A549 (cell line): ENCODE data around the gene VOPP1. TPM values are rescaled to one million over a fixed set of nuclear protein-coding genes. Genes with fewer than 3 reads are reported as not detected.

Source experiments
- ATAC-seq, 2 experiments: fragments of 200-7000 bp in 1 of 2; fragments of >200 bp in 1 of 2; cut with Nextera tagmentation in 1 of 2; cut with Tn5 transposase in 1 of 2; 3 replicates each; pipeline versions ENCODE4 v1.8.0 to v1.9.1; 2018 to 2020; ENCODE audit warnings: mild to moderate bottlenecking in 1 of 2, moderate library complexity in 1 of 2
- CTCF ChIA-PET: fragments of 300-600 bp; sonication (Branson Sonifier 250); formaldehyde crosslinking; extraction: SDS; loops from one replicate; lab custom pipeline; 2021; ENCODE audit warnings: antibody characterized with exemption, inconsistent platforms; lab: Yijun Ruan, JAX
- POLR2A ChIA-PET: fragments of 350-600 bp; formaldehyde crosslinking; extraction: SDS; loops from one replicate; lab custom pipeline; 2021; ENCODE audit warnings: antibody characterized with exemption, inconsistent platforms; lab: Yijun Ruan, JAX
- DNase-seq, 2 experiments: peaks; one replicate each; pipeline versions ENCODE4 v3.0.0 to v3.0.0-alpha.2; 2011 to 2016; ENCODE audit warnings: low read depth in 1 of 2, low spot score in 1 of 2
- FAIRE-seq: peaks from 2 replicates; lab custom pipeline; 2011; peaks lifted over from hg19 to GRCh38; lab: Jason Lieb, UNC
- H3K27ac ChIP-seq, 2 experiments: fragments of >200 bp; sonication (Bioruptor Twin); formaldehyde crosslinking; 3 replicates each; pipeline ENCODE4 v1.5.1; 2016 to 2017
- H3K4me1 ChIP-seq: fragments of >200 bp; sonication (Bioruptor Twin); formaldehyde crosslinking; 3 replicates; pipeline ENCODE4 v1.6.1; 2016
- H3K4me2 ChIP-seq: fragments of >200 bp; sonication (Bioruptor Twin); formaldehyde crosslinking; 3 replicates; pipeline ENCODE4 v1.6.1; 2016
- H3K4me3 ChIP-seq: fragments of >200 bp; sonication (Bioruptor Twin); formaldehyde crosslinking; 3 replicates; pipeline ENCODE4 v1.5.1; 2016
- H3K9me3 ChIP-seq: fragments of >200 bp; sonication (Bioruptor Twin); formaldehyde crosslinking; 3 replicates; pipeline ENCODE4 v1.6.1; 2016
- ATOH8 ChIP-seq: fragments of 250-450 bp; sonication (Bioruptor Pico); IDR thresholded peaks from 2 replicates; pipeline ENCODE4 v1.5.0; 2020; ENCODE audit warnings: low read depth, mild to moderate bottlenecking, moderate library complexity
- CHD4 ChIP-seq: fragments of 200-600 bp; sonication (generic); IDR thresholded peaks from 2 replicates; pipeline ENCODE4 v1.6.1; 2016; ENCODE audit warnings: antibody characterized with exemption, mild to moderate bottlenecking, borderline replicate concordance
- EHF ChIP-seq: fragments of 250-450 bp; sonication (Bioruptor Pico); IDR thresholded peaks from 2 replicates; pipeline ENCODE4 v1.5.0; 2020; ENCODE audit warnings: mild to moderate bottlenecking
- EP300 ChIP-seq, 2 experiments: fragments of >200 bp; sonication (Bioruptor Twin); formaldehyde crosslinking; IDR thresholded peaks; 2 replicates in 1 of 2; 3 replicates in 1 of 2; pipeline ENCODE4 v1.6.1; 2016 to 2017
- ESRRA ChIP-seq: fragments of 150-350 bp; IDR thresholded peaks from 2 replicates; pipeline ENCODE4 v1.6.1; 2014; ENCODE audit warnings: mild to moderate bottlenecking, low read length, borderline replicate concordance
- FOSL2 ChIP-seq, 2 experiments: fragments of 450-650 bp in 1 of 2; fragments of >200 bp in 1 of 2; sonication (Bioruptor Twin) in 1 of 2; formaldehyde crosslinking; IDR thresholded peaks; 2 replicates each; pipeline versions ENCODE4 v1.5.0 to v1.6.1; 2016 to 2020; ENCODE audit warnings: mild to moderate bottlenecking in 1 of 2, moderate library complexity in 1 of 2
- FOXS1 ChIP-seq: fragments of 250-450 bp; sonication (Bioruptor Pico); IDR thresholded peaks from 2 replicates; pipeline ENCODE4 v1.5.0; 2020; ENCODE audit warnings: mild to moderate bottlenecking, moderate library complexity
- GATA3 ChIP-seq: IDR thresholded peaks from 2 replicates; pipeline ENCODE4 v1.6.1; 2012; ENCODE audit warnings: borderline replicate concordance
- HDAC2 ChIP-seq: fragments of 200-600 bp; sonication (generic); IDR thresholded peaks from 2 replicates; pipeline ENCODE4 v1.6.1; 2016
- HOXA7 ChIP-seq: fragments of 250-450 bp; sonication (Bioruptor Pico); IDR thresholded peaks from 2 replicates; pipeline ENCODE4 v1.5.0; 2020; ENCODE audit warnings: mild to moderate bottlenecking, moderate library complexity
- HOXB5 ChIP-seq: fragments of 250-450 bp; sonication (Bioruptor Pico); IDR thresholded peaks from 2 replicates; pipeline ENCODE4 v1.5.0; 2020; ENCODE audit warnings: mild to moderate bottlenecking, moderate library complexity
- JUN ChIP-seq, 2 experiments: fragments of >200 bp; sonication (Bioruptor Twin); formaldehyde crosslinking; IDR thresholded peaks; 2 replicates in 1 of 2; 3 replicates in 1 of 2; pipeline ENCODE4 v1.6.1; 2016 to 2017
- MAFK ChIP-seq: fragments of 450-650 bp; IDR thresholded peaks from 2 replicates; pipeline ENCODE4 v1.6.1; 2014; ENCODE audit not compliant: partially characterized antibody
- MAZ ChIP-seq: fragments of 150-350 bp; IDR thresholded peaks from 2 replicates; pipeline ENCODE4 v1.6.1; 2014; ENCODE audit warnings: antibody characterized with exemption, low read depth, low read length, borderline replicate concordance
- NR3C1 ChIP-seq: fragments of >200 bp; sonication (Bioruptor Twin); formaldehyde crosslinking; IDR thresholded peaks from 3 replicates; pipeline ENCODE4 v1.6.1; 2017
- PHF8 ChIP-seq: fragments of 200-600 bp; sonication (generic); IDR thresholded peaks from 2 replicates; pipeline ENCODE4 v1.6.1; 2016; ENCODE audit warnings: low read depth, mild to moderate bottlenecking, antibody characterized with exemption, moderate library complexity, borderline replicate concordance
- POLR2A ChIP-seq: IDR thresholded peaks from 2 replicates; pipeline ENCODE4 v1.6.1; 2012; ENCODE audit warnings: mild to moderate bottlenecking, low read length
- RARB ChIP-seq: fragments of 250-450 bp; sonication (Bioruptor Pico); IDR thresholded peaks from 2 replicates; pipeline ENCODE4 v1.8.0; 2021; ENCODE audit warnings: mild to moderate bottlenecking, moderate library complexity
- RFX5 ChIP-seq: fragments of 450-650 bp; IDR thresholded peaks from 2 replicates; pipeline ENCODE4 v1.7.1; 2014; ENCODE audit warnings: antibody characterized with exemption, mild to moderate bottlenecking, moderate library complexity
- RNF2 ChIP-seq: fragments of 200-600 bp; sonication (generic); IDR thresholded peaks from 2 replicates; pipeline ENCODE4 v1.6.1; 2016; ENCODE audit warnings: low read depth, mild to moderate bottlenecking, antibody characterized with exemption, moderate library complexity, borderline replicate concordance
- SMC3 ChIP-seq: fragments of >200 bp; sonication (Bioruptor Twin); formaldehyde crosslinking; IDR thresholded peaks from 3 replicates; pipeline ENCODE4 v1.6.1; 2018; ENCODE audit warnings: inconsistent platforms
- TP53 ChIP-seq: fragments of 250-450 bp; sonication (Bioruptor Pico); IDR thresholded peaks from 2 replicates; pipeline ENCODE4 v1.5.0; 2021; ENCODE audit warnings: mild to moderate bottlenecking, moderate library complexity
- ZC3H11A ChIP-seq: fragments of 450-650 bp; IDR thresholded peaks from 2 replicates; pipeline ENCODE4 v1.6.1; 2014; ENCODE audit warnings: antibody characterized with exemption, mild to moderate bottlenecking
- ZFP36 ChIP-seq: fragments of 450-650 bp; IDR thresholded peaks from 2 replicates; pipeline ENCODE4 v1.6.1; 2014; ENCODE audit warnings: borderline replicate concordance; ENCODE audit not compliant: partially characterized antibody
- ZSCAN20 ChIP-seq: fragments of 250-450 bp; sonication (Bioruptor Pico); IDR thresholded peaks from 2 replicates; pipeline ENCODE4 v1.8.0; 2022; ENCODE audit warnings: mild to moderate bottlenecking, moderate library complexity
- WGBS: methylation state at CpG from one replicate; pipeline ENCODE4 v1.1.6; 2017; ENCODE audit errors: missing lambda C conversion rate; 5-methylcytosine and 5-hydroxymethylcytosine counted together
- polyA plus RNA-seq, 4 experiments: library from polyadenylated mRNA; depleted of rRNA in 3 of 4; stranded (reverse); fragments of >200 nt; fragmentation: RNase III in 1 of 4; extraction: RNeasy Plus Mini Kit Qiagen cat#74134 plus additional on column Dnase treatment in 1 of 4; gene quantifications; 2 replicates in 3 of 4; 3 replicates in 1 of 4; pipeline ENCODE4 v1.2.3, GENCODE V29; 2011 to 2017
- TF ChIP-seq, protein P1 (sequence below): IDR thresholded peaks from 2 replicates; pipeline ENCODE4 v1.6.1; 2012; ENCODE audit warnings: low read depth, borderline replicate concordance
- TF ChIP-seq, protein P2 (sequence below): fragments of 200-600 bp; sonication (generic); IDR thresholded peaks from 2 replicates; pipeline ENCODE4 v1.6.1; 2016; ENCODE audit warnings: antibody characterized with exemption, mild to moderate bottlenecking, moderate library complexity

Gene VOPP1
- polyA plus RNA-seq, 2 of the 4 experiments (the other 2 are of a cell fraction): 68.1 to 73.4 TPM

DNA sequence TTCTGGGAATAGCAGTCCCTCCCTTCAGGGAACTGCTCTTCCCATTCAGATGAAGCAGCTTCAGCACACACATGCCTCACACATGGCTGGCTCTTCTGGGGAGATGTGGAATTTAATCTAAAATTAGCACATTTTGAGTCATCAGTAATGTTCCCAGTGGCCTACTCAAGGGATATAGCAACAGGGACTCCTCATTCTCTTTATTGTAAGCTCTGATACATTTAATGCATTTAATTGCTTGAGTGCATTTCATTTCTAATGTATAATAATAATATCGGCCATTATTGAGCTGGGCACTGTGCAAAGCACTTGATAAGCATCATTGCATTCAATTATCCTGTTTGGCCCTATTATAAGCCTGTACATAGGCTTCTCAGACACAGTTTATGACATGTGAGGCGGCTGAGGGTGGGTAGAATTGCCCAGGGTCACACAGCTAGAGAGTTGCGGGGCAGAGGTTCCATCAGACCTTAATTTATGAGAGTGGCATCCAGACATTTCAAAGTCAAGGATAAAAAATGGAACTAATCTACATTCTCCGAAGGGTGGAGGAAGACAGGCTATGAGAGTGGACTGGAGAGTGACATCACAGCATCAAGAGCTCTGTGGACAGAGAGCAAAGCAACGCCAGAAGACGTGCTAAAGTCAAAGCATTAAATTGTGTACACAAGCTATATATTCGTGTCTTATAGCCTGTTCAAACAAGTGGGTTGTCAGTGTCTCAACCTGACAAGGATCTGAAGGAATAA lies 130.4 kb downstream of the VOPP1 start:
- CTCF ChIA-PET: interaction anchor here (0.7 kb wide), 1 partner anchor 152 kb away, joined by 4 read pairs; no protein-coding TSS in a partner anchor
- FAIRE-seq: no peak
- no peak overlapping the region for H3K27ac ChIP-seq

GRCh38 chr7:55441002-55441401 lies 131.3 kb downstream of the VOPP1 start:
- Histone ChIP-seq H3K9me3 (no peaks in the 10 kb centered on the region), H3K4me2 (no peak overlapping the region), H3K4me1 (no peaks in the 10 kb centered on the region), H3K4me3 (no peak overlapping the region), H3K27ac (no peak overlapping the region)
- FAIRE-seq (no peak), ATAC-seq (no peak), DNase-seq (no peak)
- ChIA-PET POLR2A (no interaction called here), CTCF (no interaction called here)
- 87% methylated on average over 5 of the region's 5 CpGs for WGBS
- TF ChIP-seq MAFK (peak; percentile 7), POLR2A (no peak)

More for the DNA sequence above, 130.4 kb downstream of the VOPP1 start:
- no peak overlapping the region for H3K4me2 ChIP-seq
- H3K4me3 ChIP-seq: no peak overlapping the region
- POLR2A ChIA-PET: no interaction called here
- H3K4me1 ChIP-seq: no peaks in the 10 kb centered on the region
- WGBS: 54% methylated on average over 7 of the region's 7 CpGs
- no peak for TF ChIP-seq RFX5
- no peak for TF ChIP-seq RARB (CRISPR knock-in tag)
- no peak for TF ChIP-seq ZSCAN20
- TF ChIP-seq ZFP36: no peak
- TF ChIP-seq HOXB5: no peak
- no peak for TF ChIP-seq FOXS1 (CRISPR knock-in tag)
- TF ChIP-seq, protein P1, sequence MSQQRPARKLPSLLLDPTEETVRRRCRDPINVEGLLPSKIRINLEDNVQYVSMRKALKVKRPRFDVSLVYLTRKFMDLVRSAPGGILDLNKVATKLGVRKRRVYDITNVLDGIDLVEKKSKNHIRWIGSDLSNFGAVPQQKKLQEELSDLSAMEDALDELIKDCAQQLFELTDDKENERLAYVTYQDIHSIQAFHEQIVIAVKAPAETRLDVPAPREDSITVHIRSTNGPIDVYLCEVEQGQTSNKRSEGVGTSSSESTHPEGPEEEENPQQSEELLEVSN: no peak
- no peak for TF ChIP-seq EHF (CRISPR knock-in tag)
- no peak for TF ChIP-seq CHD4
- no peak for TF ChIP-seq TP53 (CRISPR knock-in tag)
- TF ChIP-seq HDAC2: no peak
- TF ChIP-seq NR3C1: no peak
- no peak for TF ChIP-seq ZC3H11A
- TF ChIP-seq MAZ: no peak
- no peak for TF ChIP-seq ATOH8
- TF ChIP-seq SMC3: no peak
- TF ChIP-seq PHF8: no peak
- no peak for TF ChIP-seq RNF2
- DNase-seq (no peak), ATAC-seq (no peak)
- H3K9me3 ChIP-seq: no peaks in the 10 kb centered on the region

GRCh38 chr7:55440040-55440690 lies 132.1 kb downstream of the VOPP1 start:
- no peaks in the 10 kb centered on the region for H3K4me1 ChIP-seq
- DNase-seq: no peak
- ChIA-PET POLR2A (no interaction called here), CTCF (no interaction called here)
- no peaks in the 10 kb centered on the region for H3K9me3 ChIP-seq
- H3K27ac ChIP-seq: no peak overlapping the region
- WGBS: 63% methylated on average over 12 of the region's 13 CpGs
- no peak for FAIRE-seq
- ATAC-seq: peak; percentile 6 to 17; a peak in 2 of 6 replicates
- H3K4me3 ChIP-seq: no peak overlapping the region
- H3K4me2 ChIP-seq: no peak overlapping the region
- no peak for TF ChIP-seq JUN (IDR thresholded peaks at IDR 0.05)
- TF ChIP-seq NR3C1: no peak
- TF ChIP-seq, protein P2, sequence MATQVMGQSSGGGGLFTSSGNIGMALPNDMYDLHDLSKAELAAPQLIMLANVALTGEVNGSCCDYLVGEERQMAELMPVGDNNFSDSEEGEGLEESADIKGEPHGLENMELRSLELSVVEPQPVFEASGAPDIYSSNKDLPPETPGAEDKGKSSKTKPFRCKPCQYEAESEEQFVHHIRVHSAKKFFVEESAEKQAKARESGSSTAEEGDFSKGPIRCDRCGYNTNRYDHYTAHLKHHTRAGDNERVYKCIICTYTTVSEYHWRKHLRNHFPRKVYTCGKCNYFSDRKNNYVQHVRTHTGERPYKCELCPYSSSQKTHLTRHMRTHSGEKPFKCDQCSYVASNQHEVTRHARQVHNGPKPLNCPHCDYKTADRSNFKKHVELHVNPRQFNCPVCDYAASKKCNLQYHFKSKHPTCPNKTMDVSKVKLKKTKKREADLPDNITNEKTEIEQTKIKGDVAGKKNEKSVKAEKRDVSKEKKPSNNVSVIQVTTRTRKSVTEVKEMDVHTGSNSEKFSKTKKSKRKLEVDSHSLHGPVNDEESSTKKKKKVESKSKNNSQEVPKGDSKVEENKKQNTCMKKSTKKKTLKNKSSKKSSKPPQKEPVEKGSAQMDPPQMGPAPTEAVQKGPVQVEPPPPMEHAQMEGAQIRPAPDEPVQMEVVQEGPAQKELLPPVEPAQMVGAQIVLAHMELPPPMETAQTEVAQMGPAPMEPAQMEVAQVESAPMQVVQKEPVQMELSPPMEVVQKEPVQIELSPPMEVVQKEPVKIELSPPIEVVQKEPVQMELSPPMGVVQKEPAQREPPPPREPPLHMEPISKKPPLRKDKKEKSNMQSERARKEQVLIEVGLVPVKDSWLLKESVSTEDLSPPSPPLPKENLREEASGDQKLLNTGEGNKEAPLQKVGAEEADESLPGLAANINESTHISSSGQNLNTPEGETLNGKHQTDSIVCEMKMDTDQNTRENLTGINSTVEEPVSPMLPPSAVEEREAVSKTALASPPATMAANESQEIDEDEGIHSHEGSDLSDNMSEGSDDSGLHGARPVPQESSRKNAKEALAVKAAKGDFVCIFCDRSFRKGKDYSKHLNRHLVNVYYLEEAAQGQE: no peak
- TF ChIP-seq ATOH8: no peak
- TF ChIP-seq RARB (CRISPR knock-in tag): no peak
- TF ChIP-seq GATA3: no peak
- TF ChIP-seq SMC3: no peak
- no peak for TF ChIP-seq HDAC2
- TF ChIP-seq HOXA7: no peak
- no peak for TF ChIP-seq MAZ
- no peak for TF ChIP-seq EP300 (IDR thresholded peaks at IDR 0.05)
- no peak for TF ChIP-seq ESRRA
- TF ChIP-seq, protein P1: no peak
- no peak for TF ChIP-seq FOSL2 (IDR thresholded peaks at IDR 0.05)
- no peak for TF ChIP-seq FOSL2 (CRISPR knock-in tag; IDR thresholded peaks at IDR 0.05)
